Measurements from ENCODE around the gene VASH2.

GRCh38 chr1:212920246-212920645, 30.1 kb upstream of the VASH2 start:
- TF ChIP-seq REST (IDR thresholded peaks at IDR 0.05; ENCODE audit: low read depth), result no peak
- TF ChIP-seq USF1 (IDR thresholded peaks at IDR 0.05), result no peak
- TF ChIP-seq TCF12 (IDR thresholded peaks at IDR 0.05; ENCODE audit: low read depth), result no peak
- no peak for TF ChIP-seq ZBTB7A (IDR thresholded peaks at IDR 0.05; ENCODE audit: low read depth)
- TF ChIP-seq MAX (IDR thresholded peaks at IDR 0.05), result no peak

All from Ishikawa (cell line).